GM18951 (cell line): ENCODE measurements around the gene MMS22L.

ENCODE experiments used
- POLR2A ChIP-seq: IDR thresholded peaks from 4 replicates; pipeline ENCODE4 v1.6.1; 2011; ENCODE audit warnings: mild to moderate bottlenecking; ENCODE audit not compliant: insufficient read length, insufficient read depth; ENCODE audit errors: extremely low read depth
- in situ Hi-C: fragments of 300-500 bp; cut with MboI; formaldehyde crosslinking; loops from one replicate; pipeline ENCODE4 v1.12.0; 2022; ENCODE audit warnings: low sequenced_read_pairs, mixed read lengths, inconsistent platforms; ENCODE audit not compliant: unreplicated experiment

The MMS22L gene

DNA sequence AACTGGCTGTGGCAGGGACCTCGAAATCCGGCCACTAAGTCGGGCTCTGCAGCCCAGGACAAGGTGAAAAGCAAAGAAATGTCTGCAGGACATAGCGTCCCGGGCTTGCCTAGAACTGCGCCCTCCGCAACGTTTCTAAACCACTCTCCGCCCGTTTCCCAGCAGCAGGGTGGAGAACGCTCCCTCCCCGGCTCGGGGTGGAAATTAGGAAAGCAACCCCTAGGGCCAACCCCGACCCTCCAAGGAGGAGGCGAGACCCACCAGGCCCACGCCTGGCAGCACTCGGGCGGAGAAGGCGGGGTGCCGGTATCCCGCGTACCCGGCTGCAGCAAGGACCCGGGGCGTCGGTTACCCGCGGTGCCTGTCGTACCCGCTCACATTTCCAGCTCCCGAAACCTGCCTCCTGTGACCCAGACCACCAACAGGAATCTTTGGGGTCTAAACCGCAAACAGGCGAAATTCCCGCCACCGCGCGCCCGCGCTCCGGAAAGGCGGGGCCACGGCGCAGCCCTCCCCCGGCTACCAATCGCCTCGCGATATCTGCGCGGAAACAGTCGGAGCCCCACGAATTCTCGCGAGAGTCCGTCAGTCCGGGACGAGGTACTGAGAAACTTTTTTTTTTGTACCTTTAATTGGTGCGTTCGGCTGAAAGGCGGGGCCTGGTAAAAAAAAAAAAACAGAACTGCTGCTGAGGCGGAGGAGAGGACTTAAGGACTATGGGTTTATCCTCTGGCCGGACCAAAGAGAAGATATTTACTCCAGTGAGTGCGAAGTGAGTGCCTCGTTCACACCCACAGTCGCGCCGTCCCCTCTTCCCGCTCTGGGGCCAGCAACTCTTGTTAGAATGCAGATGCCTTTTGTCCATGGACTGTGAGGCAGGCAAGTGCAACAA, at the start of gene MMS22L:
MMS22L (minus strand) TSS at position 491 of the 892 bp plus-strand sequence. CDS start 739 bp downstream, outside the sequence.
- in situ Hi-C loops: no loop called here
- TF ChIP-seq POLR2A: peak; percentile 45

DNA sequence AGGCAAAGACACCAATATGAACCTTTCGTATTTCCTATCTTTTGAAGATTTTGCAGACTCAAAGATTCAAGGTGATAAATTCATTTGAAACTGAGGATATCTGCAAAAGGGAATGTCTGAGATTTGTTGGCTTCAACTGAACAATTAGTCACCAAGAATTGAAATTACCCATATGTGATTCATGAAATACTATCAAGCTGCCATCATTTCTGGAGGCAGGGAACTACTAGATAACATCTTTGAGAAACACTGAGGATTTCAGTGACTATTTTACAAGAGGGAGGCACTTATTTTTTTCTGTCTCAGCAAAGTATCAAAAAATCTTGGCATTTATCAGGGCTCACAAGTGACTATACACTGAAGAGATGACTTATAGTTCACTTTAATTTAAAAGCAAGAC, 39.8 kb upstream of the MMS22L start:
- TF ChIP-seq POLR2A: no peak
- in situ Hi-C loops: no loop called here

- in situ Hi-C loops: no loop called here
- no peak for TF ChIP-seq POLR2A
Observed at GRCh38 chr6:97322226-97322625, 39.2 kb upstream of the MMS22L start.

GRCh38 chr6:97316978-97317377, 34.0 kb upstream of the MMS22L start:
- in situ Hi-C loops: no loop called here
- no peak for TF ChIP-seq POLR2A

GRCh38 chr6:97312241-97312640, 29.2 kb upstream of the MMS22L start:
- in situ Hi-C loops: no loop called here
- no peak for TF ChIP-seq POLR2A

DNA sequence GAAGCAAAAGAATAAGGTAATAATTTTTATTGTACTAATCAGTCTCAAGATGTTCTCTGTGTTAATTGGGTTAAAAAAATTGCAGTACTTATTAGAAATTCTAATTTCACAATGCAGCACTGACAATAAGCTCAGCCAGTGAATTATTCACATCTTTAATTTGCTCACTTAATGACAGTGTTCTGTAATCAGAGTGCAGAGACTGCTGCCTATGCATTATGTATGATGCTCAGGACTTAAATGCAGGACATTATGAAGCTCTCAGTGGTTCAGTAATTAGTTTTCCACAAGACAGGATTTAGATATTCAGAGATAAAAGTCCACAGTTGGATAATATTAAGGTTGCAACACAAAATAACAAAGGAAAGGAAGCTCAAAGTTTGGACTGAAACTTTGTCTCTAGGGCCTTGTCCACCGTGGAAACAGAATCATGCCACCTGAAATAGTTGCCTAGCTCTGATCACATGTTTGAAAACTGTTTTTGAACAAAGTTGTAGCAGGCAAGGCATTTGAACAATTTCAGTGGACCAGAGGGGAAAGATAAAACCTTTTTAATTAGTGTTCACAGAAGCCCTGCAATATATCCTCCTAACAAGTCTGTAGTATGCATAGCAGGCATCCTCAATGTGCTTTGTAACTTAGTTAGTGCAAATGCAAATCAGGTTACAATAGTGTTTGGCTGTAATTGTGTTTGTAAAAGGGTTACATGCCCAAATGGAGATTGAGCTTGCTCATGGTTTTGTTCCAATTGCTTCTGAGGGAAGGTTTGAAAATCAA, 23.7 kb upstream of the MMS22L start:
- in situ Hi-C loops: no loop called here
- no peak for TF ChIP-seq POLR2A

- in situ Hi-C loops: no loop called here
- TF ChIP-seq POLR2A: no peak
Observed at GRCh38 chr6:97305414-97306066, 22.5 kb upstream of the MMS22L start.

- TF ChIP-seq POLR2A: no peak
- in situ Hi-C loops: no loop called here
Observed at GRCh38 chr6:97304701-97305100, 21.7 kb upstream of the MMS22L start.

GRCh38 chr6:97294451-97294850, 11.4 kb upstream of the MMS22L start:
- in situ Hi-C loops: no loop called here
- TF ChIP-seq POLR2A: no peak

GRCh38 chr6:97293198-97293696, 10.2 kb upstream of the MMS22L start:
- no peak for TF ChIP-seq POLR2A
- in situ Hi-C loops: no loop called here

DNA sequence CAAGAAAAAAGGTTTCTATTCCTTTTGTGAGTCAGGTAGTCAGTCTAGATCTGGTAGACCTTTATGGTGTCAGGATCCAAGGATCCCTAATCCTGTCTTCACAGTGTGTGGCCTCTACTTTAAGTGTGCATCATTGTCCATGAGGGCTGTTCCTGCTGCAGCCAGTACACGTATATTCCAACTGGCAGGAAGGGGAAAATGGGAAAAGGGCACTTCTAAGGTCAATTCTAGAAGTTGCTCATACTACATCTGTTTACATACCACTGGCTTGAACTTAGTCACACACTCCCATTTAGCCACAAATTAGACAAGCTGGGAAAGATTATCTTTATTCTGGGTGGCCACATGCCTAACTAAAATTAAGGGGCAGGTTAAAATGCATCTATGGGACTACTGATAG, 9.7 kb upstream of the MMS22L start:
- in situ Hi-C loops: no loop called here
- no peak for TF ChIP-seq POLR2A

DNA sequence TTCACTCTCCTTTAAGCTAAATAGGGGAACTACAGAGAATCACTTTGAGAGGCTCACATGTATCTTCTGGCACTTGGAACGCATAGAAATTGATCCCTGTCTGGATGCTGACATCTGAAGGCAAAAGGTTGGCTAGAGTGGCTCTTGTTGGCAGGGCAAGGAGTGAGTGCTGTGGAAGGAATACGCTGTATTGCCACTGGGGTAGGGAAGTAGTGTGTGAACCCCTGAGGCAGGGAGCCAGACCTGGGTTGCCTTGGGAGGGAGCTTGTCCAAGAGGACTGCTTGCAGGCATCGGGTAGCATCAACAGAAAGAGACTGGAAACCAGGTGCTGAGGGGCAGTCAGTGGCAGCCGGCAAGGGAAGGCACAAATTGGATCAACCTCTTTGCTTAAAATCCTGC, 8.9 kb upstream of the MMS22L start:
- TF ChIP-seq POLR2A: no peak
- in situ Hi-C loops: no loop called here

- in situ Hi-C loops: no loop called here
- TF ChIP-seq POLR2A: no peak
Observed at GRCh38 chr6:97289332-97289731, 6.3 kb upstream of the MMS22L start.
